ENCODE results near the gene GASK1A. TPM values are rescaled to one million over a fixed set of nuclear protein-coding genes. Genes with fewer than 3 reads are reported as not detected.

GASK1A gene
- 1 to 10 TPM in 5 of 7 donors, under 1 TPM in 2; 0.43 to 4.0 (median 1.9) TPM for total RNA-seq
- 1 to 10 TPM in 2 of 3 donors, under 1 TPM in 1; 0.59 to 2.4 (median 1.6) TPM for polyA plus RNA-seq
- long read RNA-seq, donor 1, result 0 reads
- long read RNA-seq, donor 2, result 0 reads

- no peak within 1 kb of the TSS for H3K27ac ChIP-seq
- 2 to 5% (median 2%) methylated on average over 35 to 80 of the region's 80 CpGs for WGBS, 5 donors
- peak within 1 kb of the TSS; percentile 41 to 71 (median 50) for H3K4me3 ChIP-seq
- peaks cover 0 to 20% (median 10%) of the 10 kb centered on the region in 8 donors for H3K9me3 ChIP-seq
- no peaks in the 10 kb centered on the region for H3K36me3 ChIP-seq
- TF ChIP-seq CTCF (IDR thresholded peaks at IDR 0.05 in 8 of 11, conservative IDR thresholded peaks at IDR 0.05 in 3 of 11) (no peak), POLR2A (IDR thresholded peaks at IDR 0.05) (no peak), POLR2AphosphoS5 (IDR thresholded peaks at IDR 0.05) (peak in 2 of 3 donors; percentile 48 to 50)
- intact Hi-C loops (cut with DNase I; ENCODE audit: low total_unique reads), result no loop called here
- H3K27me3 ChIP-seq (replicated peaks in 1 of 7), result peaks cover 0 to 58% (median 23%) of the 10 kb centered on the region in 7 donors
- peak; percentile 82 for DNase-seq
- peaks cover 0 to 23% (median 13%) of the 10 kb centered on the region in 6 donors for H3K4me1 ChIP-seq
These were observed at the start of gene GASK1A for GRCh38 chr3:42979044-42979972. TSS of gene GASK1A (plus strand) at chr3:42979311. CDS start at chr3:42979643, 332 bp downstream.

- 85 to 92% (median 89%) methylated on average over 5 of the region's 5 CpGs for WGBS, 5 donors
- intact Hi-C loops (cut with DNase I; ENCODE audit: low total_unique reads), result no loop called here
- DNase-seq, result no peak
- H3K9me3 ChIP-seq, result no peaks in the 10 kb centered on the region
- H3K27ac ChIP-seq, result no peak overlapping the region
- H3K4me1 ChIP-seq, result no peaks in the 10 kb centered on the region
- H3K27me3 ChIP-seq (replicated peaks in 1 of 7), result peaks cover 0 to 6% (median 0%) of the 10 kb centered on the region in 7 donors
- TF ChIP-seq POLR2AphosphoS5 (IDR thresholded peaks at IDR 0.05), result no peak
- no peak for TF ChIP-seq CTCF (IDR thresholded peaks at IDR 0.05 in 8 of 11, conservative IDR thresholded peaks at IDR 0.05 in 3 of 11)
- TF ChIP-seq POLR2A (IDR thresholded peaks at IDR 0.05), result no peak
- no peaks in the 10 kb centered on the region for H3K36me3 ChIP-seq
- H3K4me3 ChIP-seq, result no peak overlapping the region
These were observed 45.0 kb upstream of the GASK1A start for GRCh38 chr3:42934111-42934510.

GRCh38 chr3:42934910-42935309, 44.2 kb upstream of the GASK1A start:
- peaks cover 0 to 6% (median 0%) of the 10 kb centered on the region in 7 donors for H3K27me3 ChIP-seq (replicated peaks in 1 of 7)
- 54 to 76% (median 66%) methylated on average over 2 of the region's 2 CpGs for WGBS, 5 donors
- H3K4me3 ChIP-seq, result no peak overlapping the region
- no peak overlapping the region for H3K27ac ChIP-seq
- H3K9me3 ChIP-seq, result no peaks in the 10 kb centered on the region
- intact Hi-C loops (cut with DNase I; ENCODE audit: low total_unique reads), result no loop called here
- H3K36me3 ChIP-seq, result no peaks in the 10 kb centered on the region
- no peaks in the 10 kb centered on the region for H3K4me1 ChIP-seq
- no peak for DNase-seq
- TF ChIP-seq CTCF (IDR thresholded peaks at IDR 0.05 in 8 of 11, conservative IDR thresholded peaks at IDR 0.05 in 3 of 11), result no peak
- TF ChIP-seq POLR2A (IDR thresholded peaks at IDR 0.05), result no peak
- no peak for TF ChIP-seq POLR2AphosphoS5 (IDR thresholded peaks at IDR 0.05)

- Histone ChIP-seq H3K4me3 (no peak overlapping the region), H3K9me3 (no peaks in the 10 kb centered on the region), H3K36me3 (no peaks in the 10 kb centered on the region), H3K4me1 (no peaks in the 10 kb centered on the region), H3K27ac (no peak overlapping the region), H3K27me3 (replicated peaks in 1 of 7) (peaks cover 0 to 6% (median 0%) of the 10 kb centered on the region in 7 donors)
- TF ChIP-seq CTCF (IDR thresholded peaks at IDR 0.05 in 8 of 11, conservative IDR thresholded peaks at IDR 0.05 in 3 of 11), result no peak
- no peak for TF ChIP-seq POLR2A (IDR thresholded peaks at IDR 0.05)
- no peak for TF ChIP-seq POLR2AphosphoS5 (IDR thresholded peaks at IDR 0.05)
- no peak for DNase-seq
- 53 to 84% (median 77%) methylated on average over 1 of the region's 1 CpG for WGBS, 5 donors
- intact Hi-C loops (cut with DNase I; ENCODE audit: low total_unique reads), result no loop called here
These were observed 43.6 kb upstream of the GASK1A start for GRCh38 chr3:42935472-42935871.
